HepG2 (cell line): Measurements from ENCODE around the gene ANKRD39. TPM values are rescaled to one million over a fixed set of nuclear protein-coding genes. Genes with fewer than 3 reads are reported as not detected.

Experiments
- ATAD3A ChIP-seq: sonication (generic); formaldehyde crosslinking; IDR thresholded peaks from 2 replicates; pipeline ENCODE4 v1.4.0; 2020; ENCODE audit warnings: missing genetic modification reagents
- BRD4 ChIP-seq: sonication (generic); formaldehyde crosslinking; IDR thresholded peaks from 2 replicates; pipeline ENCODE4 v1.4.0; 2020; ENCODE audit warnings: missing genetic modification reagents
- CENPBD1 ChIP-seq: sonication (generic); formaldehyde crosslinking; IDR thresholded peaks from 2 replicates; pipeline ENCODE4 v1.8.0; 2022; ENCODE audit warnings: missing genetic modification reagents, low read depth, mild to moderate bottlenecking, borderline replicate concordance
- EEA1 ChIP-seq: sonication (generic); formaldehyde crosslinking; IDR thresholded peaks from 2 replicates; pipeline ENCODE4 v1.5.1; 2020; ENCODE audit warnings: mild to moderate bottlenecking, missing genetic modification reagents, borderline replicate concordance
- GMEB2 ChIP-seq: IDR thresholded peaks from 2 replicates; pipeline ENCODE4 v1.6.1; 2016; ENCODE audit warnings: missing biosample characterization, missing genetic modification reagents, low read depth
- HMG20B ChIP-seq: conservative IDR thresholded peaks from 2 replicates; pipeline ENCODE4 v1.6.1; 2016; ENCODE audit warnings: missing genetic modification reagents, missing compliant biosample characterization
- KDM4B ChIP-seq: sonication (generic); formaldehyde crosslinking; IDR thresholded peaks from 2 replicates; pipeline ENCODE4 v1.4.0; 2020; ENCODE audit warnings: missing genetic modification reagents
- MXD3 ChIP-seq: IDR thresholded peaks from 2 replicates; pipeline ENCODE4 v1.6.1; 2016; ENCODE audit warnings: mild to moderate bottlenecking, missing biosample characterization, missing genetic modification reagents
- NR0B2 ChIP-seq: sonication (generic); formaldehyde crosslinking; IDR thresholded peaks from 2 replicates; pipeline ENCODE4 v1.4.0; 2020; ENCODE audit warnings: mild to moderate bottlenecking, missing genetic modification reagents
- PAF1 ChIP-seq: IDR thresholded peaks from 2 replicates; pipeline ENCODE4 v1.6.1; 2016; ENCODE audit warnings: missing genetic modification reagents, missing compliant biosample characterization
- PTBP1 ChIP-seq: fragments of 200-400 bp; formaldehyde crosslinking; IDR thresholded peaks from 2 replicates; pipeline ENCODE4 v1.6.1; 2018; ENCODE audit warnings: low read length, low read depth; ENCODE audit not compliant: poor library complexity, severe bottlenecking
- SMAD1 ChIP-seq: sonication (generic); formaldehyde crosslinking; IDR thresholded peaks from 2 replicates; pipeline ENCODE4 v1.4.0; 2020; ENCODE audit warnings: missing genetic modification reagents, low read depth, mild to moderate bottlenecking, borderline replicate concordance
- ZBTB14 ChIP-seq: sonication (generic); formaldehyde crosslinking; IDR thresholded peaks from 2 replicates; pipeline ENCODE4 v1.4.0; 2020; ENCODE audit warnings: missing genetic modification reagents
- ZBTB2 ChIP-seq: sonication (generic); formaldehyde crosslinking; IDR thresholded peaks from 2 replicates; pipeline ENCODE4 v1.8.0; 2022; ENCODE audit warnings: low read depth, missing genetic modification reagents
- ZFX ChIP-seq: sonication (generic); formaldehyde crosslinking; IDR thresholded peaks from 2 replicates; pipeline ENCODE4 v1.4.0; 2020; ENCODE audit warnings: mild to moderate bottlenecking, low read depth, missing genetic modification reagents, moderate library complexity
- ZMAT5 ChIP-seq: sonication (generic); formaldehyde crosslinking; IDR thresholded peaks from 2 replicates; pipeline ENCODE4 v1.5.0; 2020; ENCODE audit warnings: mild to moderate bottlenecking, low read depth, missing genetic modification reagents, borderline replicate concordance
- ZNF333 ChIP-seq: sonication (generic); formaldehyde crosslinking; IDR thresholded peaks from 2 replicates; pipeline ENCODE4 v1.4.0; 2020; ENCODE audit warnings: mild to moderate bottlenecking, missing genetic modification reagents, borderline replicate concordance
- ZNF576 ChIP-seq: sonication (generic); formaldehyde crosslinking; IDR thresholded peaks from 2 replicates; pipeline ENCODE4 v1.4.0; 2020; ENCODE audit warnings: mild to moderate bottlenecking, missing genetic modification reagents
- ZNF614 ChIP-seq: IDR thresholded peaks from 2 replicates; pipeline ENCODE4 v1.6.1; 2018; ENCODE audit warnings: missing biosample characterization, missing genetic modification reagents, inconsistent platforms, borderline replicate concordance
- ZNF772 ChIP-seq: sonication (generic); formaldehyde crosslinking; IDR thresholded peaks from 2 replicates; pipeline ENCODE4 v1.5.0; 2020; ENCODE audit warnings: mild to moderate bottlenecking, missing genetic modification reagents
- polyA plus RNA-seq, 8 experiments: library from polyadenylated mRNA; depleted of rRNA in 3 of 8; stranded (reverse) in 7 of 8; unstranded in 1 of 8; fragments of >200 nt; fragmentation: Illumina TruSeq in 4 of 8; extraction: Trizol in 4 of 8; gene quantifications; 2 replicates each; pipeline versions ENCODE4 v1.2.1 to v1.2.3, GENCODE V29; 2011 to 2016; ENCODE audit warnings: low read depth in 4 of 8, missing spikeins in 1 of 8, mixed read lengths in 1 of 8; ENCODE audit not compliant: insufficient read depth in 1 of 8
- total RNA-seq, 5 experiments: library from RNA; depleted of rRNA; stranded (reverse); fragments of >200 nt; fragmentation: Illumina TruSeq; extraction: Trizol; gene quantifications; 2 replicates each; pipeline ENCODE4 v1.2.3, GENCODE V29; 2016; ENCODE audit warnings: low read depth in 1 of 5

The ANKRD39 gene
- total and polyA plus RNA-seq, 2 of the 13 experiments (the other 11 are each of a cell fraction or from before 2014, with no cell fraction given) = 23.2 to 24.8 TPM

GRCh38 chr2:96857667-96858372 lies at the start of gene ANKRD39 (continued):
- TF ChIP-seq ATAD3A (CRISPR knock-in tag) (no peak), NR0B2 (peak; percentile 82; the same call in 1 of the 2 replicates), KDM4B (CRISPR knock-in tag) (no peak; the same call in 1 of the 2 replicates), GMEB2 (CRISPR knock-in tag) (peak; percentile 91), SMAD1 (CRISPR knock-in tag) (peak; percentile 92), ZFX (CRISPR knock-in tag) (peak; percentile 99), CENPBD1 (CRISPR knock-in tag) (no peak), BRD4 (CRISPR knock-in tag) (peak; percentile 95), ZNF333 (peak; percentile 77; the same call in 1 of the 2 replicates), ZNF576 (peak; percentile 34; the same call in 1 of the 2 replicates), PTBP1 (no peak), EEA1 (CRISPR knock-in tag) (peak; percentile 93), ZMAT5 (CRISPR knock-in tag) (no peak), ZBTB14 (CRISPR knock-in tag) (no peak; the same call in 1 of the 2 replicates), PAF1 (CRISPR knock-in tag) (no peak), ZNF772 (CRISPR knock-in tag) (peak; percentile 39), ZNF614 (CRISPR knock-in tag) (peak; percentile 13; the same call in 1 of the 2 replicates), HMG20B (CRISPR knock-in tag) (peak; percentile 11; the same call in 1 of the 2 replicates), ZBTB2 (CRISPR knock-in tag) (0 out of 2 replicates have a peak, but pooled peaks have one; percentile 31), MXD3 (CRISPR knock-in tag) (peak; percentile 81; the same call in 1 of the 2 replicates)
